Gastrocnemius medialis (tissue), 4 donors: ENCODE data around the gene NUDT7.

Source experiments
- POLR2A ChIP-seq, 2 donors: fragments of 450-650 bp; IDR thresholded peaks; one replicate each; pipeline ENCODE4 v1.6.1; 2017; ENCODE audit warnings: antibody characterized with exemption in 2 of 2, mild to moderate bottlenecking in 2 of 2, moderate library complexity in 2 of 2
- TF ChIP-seq, protein P1 (sequence below), 5 experiments: fragments of 450-650 bp in 3 of 5; fragments of 200-600 bp in 2 of 5; sonication (generic) in 2 of 5; IDR thresholded peaks in 4 of 5; conservative IDR thresholded peaks in 1 of 5; 1 replicate in 4 of 5; 2 replicates in 1 of 5; pipeline ENCODE4 v1.5.1; 2016 to 2019; ENCODE audit warnings: antibody characterized with exemption in 5 of 5, mild to moderate bottlenecking in 3 of 5, moderate library complexity in 3 of 5

DNA sequence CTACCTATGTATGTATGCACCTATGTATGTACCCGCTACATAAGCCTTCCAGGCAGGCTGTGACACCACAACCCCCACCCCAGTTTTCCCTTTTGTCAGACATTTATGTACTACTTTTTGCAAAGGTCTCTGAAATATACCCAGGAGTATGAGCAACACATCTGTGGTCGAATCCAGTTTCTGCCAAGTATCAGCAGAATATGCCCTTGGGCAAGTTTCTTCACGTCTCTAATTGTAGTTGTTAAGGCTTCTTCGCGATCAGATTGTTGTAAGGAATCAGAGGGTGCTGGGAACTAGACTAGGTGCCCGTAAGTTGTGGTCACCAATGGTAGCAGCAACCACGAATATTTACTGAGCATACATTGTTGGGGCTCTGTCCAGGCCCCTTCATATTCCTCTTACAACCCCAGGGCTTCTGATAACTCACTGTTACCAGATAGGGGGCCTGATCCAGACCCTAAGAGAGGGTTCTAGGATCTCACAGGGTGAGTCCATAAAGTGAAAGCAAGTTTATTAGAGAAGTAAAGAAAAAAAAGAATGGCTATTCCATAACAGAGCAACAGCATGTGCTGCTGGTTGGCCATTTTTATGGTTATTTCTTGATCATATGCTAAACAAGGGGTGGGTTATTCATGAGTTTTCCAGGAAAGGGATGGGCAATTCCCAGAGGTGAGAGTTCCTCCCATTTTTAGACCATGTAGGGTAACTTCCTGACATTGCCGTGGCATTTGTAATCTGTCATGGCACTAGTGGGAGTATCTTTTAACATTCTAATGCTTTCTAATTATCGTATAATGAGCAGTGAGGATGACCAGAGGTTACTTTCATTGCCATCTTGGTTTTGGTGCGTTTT lies 16.6 kb downstream of the NUDT7 start:
- TF ChIP-seq, protein P1, sequence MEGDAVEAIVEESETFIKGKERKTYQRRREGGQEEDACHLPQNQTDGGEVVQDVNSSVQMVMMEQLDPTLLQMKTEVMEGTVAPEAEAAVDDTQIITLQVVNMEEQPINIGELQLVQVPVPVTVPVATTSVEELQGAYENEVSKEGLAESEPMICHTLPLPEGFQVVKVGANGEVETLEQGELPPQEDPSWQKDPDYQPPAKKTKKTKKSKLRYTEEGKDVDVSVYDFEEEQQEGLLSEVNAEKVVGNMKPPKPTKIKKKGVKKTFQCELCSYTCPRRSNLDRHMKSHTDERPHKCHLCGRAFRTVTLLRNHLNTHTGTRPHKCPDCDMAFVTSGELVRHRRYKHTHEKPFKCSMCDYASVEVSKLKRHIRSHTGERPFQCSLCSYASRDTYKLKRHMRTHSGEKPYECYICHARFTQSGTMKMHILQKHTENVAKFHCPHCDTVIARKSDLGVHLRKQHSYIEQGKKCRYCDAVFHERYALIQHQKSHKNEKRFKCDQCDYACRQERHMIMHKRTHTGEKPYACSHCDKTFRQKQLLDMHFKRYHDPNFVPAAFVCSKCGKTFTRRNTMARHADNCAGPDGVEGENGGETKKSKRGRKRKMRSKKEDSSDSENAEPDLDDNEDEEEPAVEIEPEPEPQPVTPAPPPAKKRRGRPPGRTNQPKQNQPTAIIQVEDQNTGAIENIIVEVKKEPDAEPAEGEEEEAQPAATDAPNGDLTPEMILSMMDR (IDR thresholded peaks at IDR 0.05 in 4 of 5, conservative IDR thresholded peaks at IDR 0.05 in 1 of 5), result no peak
- TF ChIP-seq POLR2A (IDR thresholded peaks at IDR 0.05), result no peak
